ENCODE measurements around the gene ZNF784.

ZNF784 gene

GRCh38 chr19:55602104-55603001, 22.0 kb downstream of the ZNF784 start:
- DNase-seq (ENCODE audit: low read depth): no peak

- no peak for DNase-seq (ENCODE audit: low read depth)
Measured at GRCh38 chr19:55601084-55601483, 23.3 kb downstream of the ZNF784 start.

- DNase-seq (ENCODE audit: low read depth): no peak
Measured at GRCh38 chr19:55600662-55601028, 23.7 kb downstream of the ZNF784 start.

- DNase-seq (ENCODE audit: low read depth): peak; percentile 84
Measured at GRCh38 chr19:55599842-55600661, 24.3 kb downstream of the ZNF784 start, which contains the start of gene ZNF524. TSS of gene ZNF524 (plus strand) at chr19:55600288. CDS start at chr19:55602113, 1,825 bp downstream.

GRCh38 chr19:55599468-55599841, 24.9 kb downstream of the ZNF784 start, which contains the start of gene FIZ1:
TSS of gene FIZ1 (minus strand) at chr19:55599517. CDS start at chr19:55597865, 1,652 bp downstream.
- DNase-seq (ENCODE audit: low read depth): peak; percentile 99

GRCh38 chr19:55598719-55599467, 25.5 kb downstream of the ZNF784 start:
- DNase-seq (ENCODE audit: low read depth): peak; percentile 97

- no peak for DNase-seq (ENCODE audit: low read depth)
Measured at GRCh38 chr19:55598034-55598433, 26.3 kb downstream of the ZNF784 start.

- DNase-seq (ENCODE audit: low read depth): no peak
Measured at GRCh38 chr19:55597501-55597921, 26.9 kb downstream of the ZNF784 start.

GRCh38 chr19:55596304-55596703, 28.1 kb downstream of the ZNF784 start:
- no peak for DNase-seq (ENCODE audit: low read depth)

GRCh38 chr19:55594996-55595545, 29.3 kb downstream of the ZNF784 start:
- peak; percentile 25 for DNase-seq (ENCODE audit: low read depth)

GRCh38 chr19:55593096-55593772, 31.1 kb downstream of the ZNF784 start:
- DNase-seq (ENCODE audit: low read depth): no peak

GRCh38 chr19:55592391-55593090, 31.8 kb downstream of the ZNF784 start:
- DNase-seq (ENCODE audit: low read depth): no peak

- DNase-seq (ENCODE audit: low read depth): no peak
Measured at GRCh38 chr19:55591555-55591954, 32.8 kb downstream of the ZNF784 start.

GRCh38 chr19:55590617-55591016, 33.7 kb downstream of the ZNF784 start:
- no peak for DNase-seq (ENCODE audit: low read depth)

- DNase-seq (ENCODE audit: low read depth): no peak
Measured at GRCh38 chr19:55590109-55590508, 34.3 kb downstream of the ZNF784 start.

- DNase-seq (ENCODE audit: low read depth): no peak
Measured at GRCh38 chr19:55588738-55589137, 35.6 kb downstream of the ZNF784 start.

GRCh38 chr19:55586976-55587668, 37.2 kb downstream of the ZNF784 start:
- peak; percentile 90 for DNase-seq (ENCODE audit: low read depth)

- peak; percentile 82 for DNase-seq (ENCODE audit: low read depth)
Measured at GRCh38 chr19:55585658-55586339, 38.6 kb downstream of the ZNF784 start.

- no peak for DNase-seq (ENCODE audit: low read depth)
Measured at GRCh38 chr19:55584871-55585270, 39.5 kb downstream of the ZNF784 start.
